Osteoblast (primary cell): ENCODE data around the gene LRRC45. TPM values are rescaled to one million over a fixed set of nuclear protein-coding genes. Genes with fewer than 3 reads are reported as not detected.
A peak's percentile ranks its signal among the peaks of the same experiment; 100 is the strongest.

ENCODE experiments used
- DNase-seq: peaks from one replicate; pipeline ENCODE4 v3.0.0; 2011; ENCODE audit warnings: low spot score, mixed read lengths; ENCODE audit not compliant: insufficient read length; ENCODE audit errors: missing footprints
- H2AFZ ChIP-seq: 2 replicates; pipeline ENCODE4 v1.6.0; 2011; ENCODE audit warnings: mild to moderate bottlenecking, low read length
- H3K27ac ChIP-seq: 2 replicates; pipeline ENCODE4 v1.5.1; 2011; ENCODE audit warnings: mild to moderate bottlenecking, low read depth, low read length, moderate library complexity
- H3K27me3 ChIP-seq: 2 replicates; pipeline ENCODE4 v1.6.0; 2012; ENCODE audit warnings: mild to moderate bottlenecking, control low read depth, inconsistent platforms, low read length, moderate library complexity; ENCODE audit not compliant: insufficient read depth
- H3K36me3 ChIP-seq: 2 replicates; pipeline ENCODE4 v1.5.1; 2011; ENCODE audit warnings: mild to moderate bottlenecking, low read length, control low read depth, moderate library complexity; ENCODE audit not compliant: insufficient read depth
- H3K4me1 ChIP-seq: 2 replicates; pipeline ENCODE4 v1.5.1; 2011; ENCODE audit warnings: mild to moderate bottlenecking, low read length, control low read depth, moderate library complexity; ENCODE audit not compliant: insufficient read depth
- H3K4me2 ChIP-seq: 2 replicates; pipeline ENCODE4 v1.6.0; 2011; ENCODE audit warnings: mild to moderate bottlenecking, low read length; ENCODE audit not compliant: insufficient read depth
- H3K4me3 ChIP-seq: fragments of 200-600 bp; sonication (generic); 3 replicates; pipeline ENCODE4 v1.5.1; 2012; ENCODE audit warnings: mild to moderate bottlenecking, low read length, inconsistent platforms; ENCODE audit not compliant: insufficient read depth
- H3K79me2 ChIP-seq: 2 replicates; pipeline ENCODE4 v1.6.0; 2012; ENCODE audit warnings: mild to moderate bottlenecking, low read length, control low read depth, inconsistent platforms; ENCODE audit not compliant: insufficient read depth
- H3K9me3 ChIP-seq: 2 replicates; pipeline ENCODE4 v1.5.1; 2011; ENCODE audit warnings: low read depth, low read length, control low read depth
- H4K20me1 ChIP-seq: 2 replicates; pipeline ENCODE4 v1.6.0; 2012; ENCODE audit warnings: mild to moderate bottlenecking, low read length, control low read depth; ENCODE audit not compliant: insufficient read depth
- total RNA-seq: library from RNA; depleted of rRNA; stranded (reverse); fragments of >200 nt; gene quantifications from 2 replicates; pipeline ENCODE4 v1.2.3, GENCODE V29; 2012
- TF ChIP-seq, protein P1 (sequence below): IDR thresholded peaks from 2 replicates; pipeline ENCODE4 v1.5.1; 2011; ENCODE audit warnings: mild to moderate bottlenecking, low read depth, low read length, moderate library complexity; ENCODE audit errors: extremely low read depth

The LRRC45 gene
- total RNA-seq, 1 donor = 13.4 TPM

DNA sequence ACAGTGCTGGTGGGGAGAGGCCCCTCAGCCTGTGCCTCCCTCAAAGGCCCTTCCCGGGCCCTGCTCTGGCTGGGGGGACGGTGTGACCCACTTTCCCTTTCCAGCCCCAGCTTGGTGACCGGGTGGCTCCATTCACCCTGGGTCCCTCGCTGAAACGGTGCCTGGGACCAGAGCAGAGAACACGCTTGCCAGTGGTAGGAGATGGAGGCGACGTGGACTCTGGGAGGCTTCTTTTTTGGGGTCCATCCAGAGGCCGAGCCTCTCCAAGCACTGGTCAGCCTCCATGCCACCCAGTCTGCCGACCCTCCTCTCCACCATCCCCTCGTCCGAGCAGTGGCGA, 8.2 kb upstream of the LRRC45 start:
- Histone ChIP-seq H2AFZ (no peak overlapping the region), H3K79me2 (no peaks in the 10 kb centered on the region), H3K4me2 (no peak overlapping the region), H3K4me1 (no peaks in the 10 kb centered on the region), H3K27me3 (no peaks in the 10 kb centered on the region), H4K20me1 (peaks cover 4% of the 10 kb centered on the region), H3K4me3 (no peak overlapping the region), H3K9me3 (no peaks in the 10 kb centered on the region), H3K27ac (no peak overlapping the region), H3K36me3 (no peaks in the 10 kb centered on the region)
- TF ChIP-seq, protein P1, sequence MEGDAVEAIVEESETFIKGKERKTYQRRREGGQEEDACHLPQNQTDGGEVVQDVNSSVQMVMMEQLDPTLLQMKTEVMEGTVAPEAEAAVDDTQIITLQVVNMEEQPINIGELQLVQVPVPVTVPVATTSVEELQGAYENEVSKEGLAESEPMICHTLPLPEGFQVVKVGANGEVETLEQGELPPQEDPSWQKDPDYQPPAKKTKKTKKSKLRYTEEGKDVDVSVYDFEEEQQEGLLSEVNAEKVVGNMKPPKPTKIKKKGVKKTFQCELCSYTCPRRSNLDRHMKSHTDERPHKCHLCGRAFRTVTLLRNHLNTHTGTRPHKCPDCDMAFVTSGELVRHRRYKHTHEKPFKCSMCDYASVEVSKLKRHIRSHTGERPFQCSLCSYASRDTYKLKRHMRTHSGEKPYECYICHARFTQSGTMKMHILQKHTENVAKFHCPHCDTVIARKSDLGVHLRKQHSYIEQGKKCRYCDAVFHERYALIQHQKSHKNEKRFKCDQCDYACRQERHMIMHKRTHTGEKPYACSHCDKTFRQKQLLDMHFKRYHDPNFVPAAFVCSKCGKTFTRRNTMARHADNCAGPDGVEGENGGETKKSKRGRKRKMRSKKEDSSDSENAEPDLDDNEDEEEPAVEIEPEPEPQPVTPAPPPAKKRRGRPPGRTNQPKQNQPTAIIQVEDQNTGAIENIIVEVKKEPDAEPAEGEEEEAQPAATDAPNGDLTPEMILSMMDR = no peak
- DNase-seq = peak; percentile 91

DNA sequence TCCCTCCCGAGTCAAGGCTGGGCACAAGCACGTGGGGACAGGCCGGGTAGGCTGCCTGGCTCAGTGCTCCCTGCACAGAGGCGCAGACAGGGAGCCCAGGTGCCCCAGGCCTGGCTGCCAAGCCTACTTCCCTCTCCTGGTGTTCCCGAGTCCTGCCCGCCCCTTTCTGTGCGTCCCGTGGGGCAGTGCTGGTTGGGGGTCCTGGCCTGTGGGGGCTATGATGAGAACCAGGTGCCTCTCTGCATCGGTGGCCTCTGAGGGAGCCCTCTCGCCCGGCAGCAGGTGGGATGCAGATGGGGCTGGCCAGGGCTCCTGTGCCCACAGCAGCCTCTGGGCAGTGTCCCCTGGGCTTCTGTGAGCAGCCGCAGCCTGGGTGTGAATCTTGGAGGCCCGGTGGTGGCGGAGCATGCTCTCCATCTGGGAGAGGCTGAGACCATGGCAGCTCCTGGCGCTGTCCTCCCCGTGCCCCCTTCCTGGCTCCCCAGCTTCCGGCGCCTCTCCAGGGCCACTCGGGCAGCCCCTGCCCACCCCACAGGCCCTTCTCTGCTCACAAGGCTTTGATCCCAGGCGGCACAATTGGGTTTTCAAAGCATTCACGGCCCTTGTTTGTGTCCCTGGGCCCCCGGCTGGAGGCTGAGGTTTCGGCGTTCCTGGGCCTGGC, 7.7 kb upstream of the LRRC45 start:
- Histone ChIP-seq H2AFZ (no peak overlapping the region), H4K20me1 (peaks cover 9% of the 10 kb centered on the region), H3K36me3 (no peaks in the 10 kb centered on the region), H3K4me3 (no peak overlapping the region), H3K9me3 (no peaks in the 10 kb centered on the region), H3K4me1 (no peaks in the 10 kb centered on the region), H3K27ac (no peak overlapping the region), H3K4me2 (no peak overlapping the region), H3K79me2 (no peaks in the 10 kb centered on the region), H3K27me3 (no peaks in the 10 kb centered on the region)
- peak; percentile 82 for DNase-seq
- TF ChIP-seq, protein P1 = no peak

DNA sequence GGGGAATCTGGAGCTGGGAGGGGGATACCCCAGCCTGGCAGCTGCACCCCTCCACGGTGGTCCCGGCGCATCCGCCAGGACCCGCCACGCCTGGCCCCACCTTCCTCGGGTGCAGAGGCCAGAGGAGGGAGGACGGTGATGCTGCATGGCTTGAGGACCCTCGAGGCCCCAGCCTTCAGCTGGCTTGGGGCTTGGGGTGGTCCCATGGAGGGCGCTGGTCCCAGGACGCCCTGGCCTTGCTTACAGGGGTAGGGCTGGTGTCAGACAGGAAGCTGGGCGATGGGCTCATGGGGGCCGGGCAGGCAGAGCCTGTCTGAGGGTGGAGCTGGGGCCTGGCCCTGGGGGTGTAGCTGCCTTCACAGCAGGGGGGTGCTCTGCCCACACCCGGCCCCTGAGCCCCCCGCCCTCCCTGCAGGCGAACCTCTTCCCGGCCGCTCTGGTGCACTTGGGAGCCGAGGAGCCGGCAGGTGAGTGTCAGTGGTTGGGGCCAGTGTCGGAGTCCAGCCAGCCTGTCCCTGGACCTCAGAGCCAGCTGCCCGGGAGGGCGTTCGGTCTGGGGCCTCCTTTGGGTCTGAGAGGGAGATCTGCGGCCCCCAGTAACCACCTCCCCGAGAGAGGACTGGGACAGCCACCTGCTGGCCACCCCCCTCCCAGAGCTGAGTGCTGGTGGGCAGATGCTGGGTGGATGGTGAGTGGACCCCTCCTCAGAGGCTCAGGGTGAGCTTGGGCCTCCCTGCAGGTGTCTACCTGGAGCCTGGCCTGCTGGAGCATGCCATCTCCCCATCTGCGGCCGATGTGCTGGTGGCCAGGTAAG, 6.8 kb upstream of the LRRC45 start:
- Histone ChIP-seq H3K4me3 (no peak overlapping the region), H2AFZ (no peak overlapping the region), H3K9me3 (no peaks in the 10 kb centered on the region), H3K27ac (no peak overlapping the region), H3K27me3 (no peaks in the 10 kb centered on the region), H3K79me2 (no peaks in the 10 kb centered on the region), H3K36me3 (no peaks in the 10 kb centered on the region), H3K4me2 (no peak overlapping the region), H4K20me1 (peaks cover 17% of the 10 kb centered on the region), H3K4me1 (peaks cover 2% of the 10 kb centered on the region)
- peak; percentile 85 for DNase-seq
- TF ChIP-seq, protein P1 = no peak

DNA sequence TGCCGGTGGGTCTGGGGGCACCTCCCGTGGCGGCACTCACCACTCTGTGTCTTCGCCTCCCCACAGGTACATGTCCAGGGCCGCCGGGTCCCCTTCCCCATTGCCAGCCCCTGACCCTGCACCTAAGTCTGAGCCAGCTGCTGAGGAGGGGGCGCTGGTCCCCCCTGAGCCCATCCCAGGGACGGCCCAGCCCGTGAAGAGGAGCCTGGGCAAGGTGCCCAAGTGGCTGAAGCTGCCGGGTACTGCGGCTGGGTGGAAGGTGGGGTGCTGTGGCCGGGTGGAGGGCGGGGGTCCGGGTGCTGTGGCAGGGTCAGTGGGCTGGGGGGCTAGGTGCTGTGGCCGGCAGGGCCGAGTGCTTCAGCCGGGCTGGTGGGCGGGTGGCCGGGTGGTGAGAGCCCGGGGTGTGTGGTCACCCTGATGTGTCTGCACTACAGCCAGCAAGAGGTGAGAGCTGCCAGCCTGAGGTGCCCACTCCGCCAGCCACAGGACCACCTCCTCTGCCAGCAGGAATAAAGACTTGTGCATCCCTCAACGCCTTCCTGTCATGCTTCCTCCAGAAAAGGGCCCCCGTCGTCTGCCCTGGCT, 6.1 kb upstream of the LRRC45 start:
- Histone ChIP-seq H3K27me3 (no peaks in the 10 kb centered on the region), H3K4me3 (no peak overlapping the region), H4K20me1 (peaks cover 24% of the 10 kb centered on the region), H3K4me1 (peaks cover 9% of the 10 kb centered on the region), H3K4me2 (no peak overlapping the region), H2AFZ (no peak overlapping the region), H3K27ac (no peak overlapping the region), H3K79me2 (peaks cover 2% of the 10 kb centered on the region), H3K9me3 (no peaks in the 10 kb centered on the region), H3K36me3 (no peaks in the 10 kb centered on the region)
- no peak for DNase-seq
- TF ChIP-seq, protein P1 = no peak
